Measurements from ENCODE around the gene SEPTIN1. TPM values are rescaled to one million over a fixed set of nuclear protein-coding genes. Genes with fewer than 3 reads are reported as not detected.

SEPTIN1 gene
- total RNA-seq, 1 experiment from 2014 or later = 1.4 TPM

- H3K9me3 ChIP-seq (ENCODE audit: control insufficient read depth, low read depth, low read length) = no peaks in the 10 kb centered on the region
- peaks cover 8% of the 10 kb centered on the region for H3K79me1 ChIP-seq (ENCODE audit: insufficient read depth, low read depth, low read length, poor library complexity, severe bottlenecking)
- no peak within 1 kb of the TSS for H3T11ph ChIP-seq (ENCODE audit: low read length)
- no peaks in the 10 kb centered on the region for H4K20me1 ChIP-seq (ENCODE audit: control insufficient read depth, insufficient read depth, insufficient read length)
- H3K4me3 Mint-ChIP-seq = no peak within 1 kb of the TSS
- peak within 1 kb of the TSS; percentile 78 for H2AFZ ChIP-seq (ENCODE audit: low read length)
- H2BK5ac ChIP-seq (ENCODE audit: insufficient read length, low read length) = no peak within 1 kb of the TSS
- H2BK120ac ChIP-seq (ENCODE audit: low read depth, low read length, poor library complexity, severe bottlenecking) = no peak within 1 kb of the TSS
- no peak within 1 kb of the TSS for H2AK5ac ChIP-seq (ENCODE audit: insufficient read length, low read length)
- H3K18ac ChIP-seq (ENCODE audit: insufficient read length, low read depth, low read length) = peak within 1 kb of the TSS; percentile 85
- peaks cover 4 to 12% of the 10 kb centered on the region in 2 experiments; a peak in 3 of 4 replicates for H3K4me1 Mint-ChIP-seq
- peak within 1 kb of the TSS; percentile 87 for H3K14ac ChIP-seq (ENCODE audit: insufficient read depth, low read length)
- peak within 1 kb of the TSS; percentile 60 for H3K9ac ChIP-seq (ENCODE audit: extremely low read depth, insufficient read length, low read length)
- DNase-seq = peak; percentile 98
- no peak within 1 kb of the TSS for H3K27ac ChIP-seq (ENCODE audit: insufficient read length, low read depth, low read length)
- TF ChIP-seq, protein P1, sequence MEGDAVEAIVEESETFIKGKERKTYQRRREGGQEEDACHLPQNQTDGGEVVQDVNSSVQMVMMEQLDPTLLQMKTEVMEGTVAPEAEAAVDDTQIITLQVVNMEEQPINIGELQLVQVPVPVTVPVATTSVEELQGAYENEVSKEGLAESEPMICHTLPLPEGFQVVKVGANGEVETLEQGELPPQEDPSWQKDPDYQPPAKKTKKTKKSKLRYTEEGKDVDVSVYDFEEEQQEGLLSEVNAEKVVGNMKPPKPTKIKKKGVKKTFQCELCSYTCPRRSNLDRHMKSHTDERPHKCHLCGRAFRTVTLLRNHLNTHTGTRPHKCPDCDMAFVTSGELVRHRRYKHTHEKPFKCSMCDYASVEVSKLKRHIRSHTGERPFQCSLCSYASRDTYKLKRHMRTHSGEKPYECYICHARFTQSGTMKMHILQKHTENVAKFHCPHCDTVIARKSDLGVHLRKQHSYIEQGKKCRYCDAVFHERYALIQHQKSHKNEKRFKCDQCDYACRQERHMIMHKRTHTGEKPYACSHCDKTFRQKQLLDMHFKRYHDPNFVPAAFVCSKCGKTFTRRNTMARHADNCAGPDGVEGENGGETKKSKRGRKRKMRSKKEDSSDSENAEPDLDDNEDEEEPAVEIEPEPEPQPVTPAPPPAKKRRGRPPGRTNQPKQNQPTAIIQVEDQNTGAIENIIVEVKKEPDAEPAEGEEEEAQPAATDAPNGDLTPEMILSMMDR (conservative IDR thresholded peaks at IDR 0.05) = peak; percentile 91
- H3K4me2 ChIP-seq (ENCODE audit: insufficient read depth, insufficient read length, low read length) = peak within 1 kb of the TSS; percentile 87
- H3K9me3 Mint-ChIP-seq = no peaks in the 10 kb centered on the region; a peak in 2 of 5 replicates
- H4K91ac ChIP-seq (ENCODE audit: insufficient read length, low read depth, low read length) = no peak within 1 kb of the TSS
- H3K27ac Mint-ChIP-seq = peak within 1 kb of the TSS in 2 of 3 experiments; percentile 32 to 47; a peak in 2 of 7 replicates
- H2BK12ac ChIP-seq (ENCODE audit: insufficient read length, low read depth, low read length) = no peak within 1 kb of the TSS
- H3K27me3 Mint-ChIP-seq (ENCODE audit: low read depth) = peaks cover 26% of the 10 kb centered on the region
- no peaks in the 10 kb centered on the region for H3K4me1 ChIP-seq (ENCODE audit: insufficient read depth, low read length)
- no CpG with 5 or more reads among the region's 49 CpGs for WGBS (ENCODE audit: extremely low coverage, insufficient read length, low lambda C conversion rate)
- H3K56ac ChIP-seq (ENCODE audit: insufficient read length, low read depth, low read length) = no peak within 1 kb of the TSS
- H3K36me3 Mint-ChIP-seq (ENCODE audit: insufficient read depth in 1 of 3, low read depth in 3 of 3) = peaks cover 16 to 27% (median 22%) of the 10 kb centered on the region in 3 experiments
- no peak within 1 kb of the TSS for H4K8ac ChIP-seq (replicated peaks; ENCODE audit: insufficient read length, low read depth, low read length)
- peak within 1 kb of the TSS; percentile 27 for H4K5ac ChIP-seq (ENCODE audit: insufficient read length, low read depth, low read length)
- H3K27me3 ChIP-seq (ENCODE audit: insufficient read depth, low read length) = no peaks in the 10 kb centered on the region
- H2BK20ac ChIP-seq (ENCODE audit: low read depth, low read length, poor library complexity, severe bottlenecking) = no peak within 1 kb of the TSS
- no peak within 1 kb of the TSS for H3K23ac ChIP-seq (ENCODE audit: insufficient read length, low read depth, low read length)
- H2BK15ac ChIP-seq (ENCODE audit: low read depth, low read length) = no peak within 1 kb of the TSS
- no peak within 1 kb of the TSS; the same call in 1 of the 2 replicates for H3K4ac ChIP-seq (ENCODE audit: low read depth, low read length)
- H3K23me2 ChIP-seq (ENCODE audit: insufficient read length, low read depth, low read length, poor library complexity, severe bottlenecking) = peaks cover 9% of the 10 kb centered on the region
- H3K79me2 ChIP-seq (ENCODE audit: insufficient read depth, low read length) = peaks cover 4% of the 10 kb centered on the region; the same call in 1 of the 2 replicates
Measured at GRCh38 chr16:30429678-30430427, 47.5 kb upstream of the SEPTIN1 start, which contains the start of gene DCTPP1. Gene DCTPP1, minus strand, starts transcription at chr16:30430030. Its CDS starts 50 bp downstream, at chr16:30429980.
